ENCODE data around the gene MTMR12.

The MTMR12 gene

DNA sequence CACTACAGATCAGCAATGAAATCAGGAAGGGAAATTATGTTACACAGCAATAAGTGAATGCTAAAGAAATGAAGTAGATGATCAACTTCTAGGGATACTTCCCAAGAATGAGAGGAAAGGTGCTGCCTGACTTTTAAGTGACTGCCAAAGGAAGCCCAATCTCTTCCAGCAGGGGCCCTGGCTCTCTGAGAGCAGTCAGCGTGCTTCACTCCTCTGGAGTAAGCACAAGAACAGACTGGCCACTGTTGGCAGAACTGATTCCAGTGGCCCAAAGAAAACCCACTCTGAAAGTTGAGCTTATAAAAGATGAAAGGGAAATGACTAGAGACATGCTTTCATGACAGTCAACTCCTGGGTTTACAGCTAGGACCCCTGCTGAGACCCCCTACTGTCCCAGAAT, 41.8 kb downstream of the MTMR12 start:
- Histone ChIP-seq H3K9ac (ENCODE audit: low read depth, low read length) (no peak overlapping the region), H3K4me2 (ENCODE audit: low read length) (no peak overlapping the region), H3K27me3 (ENCODE audit: control insufficient read depth, insufficient read depth, low read length) (no peaks in the 10 kb centered on the region), H3K4me3 (ENCODE audit: low read length) (no peak overlapping the region), H3K9me3 (replicated peaks; ENCODE audit: low read length) (no peaks in the 10 kb centered on the region), H3K4me1 (ENCODE audit: control insufficient read depth, insufficient read depth, low read length) (no peaks in the 10 kb centered on the region), H3K36me3 (ENCODE audit: insufficient read depth, low read length) (peaks cover 29% of the 10 kb centered on the region)

DNA sequence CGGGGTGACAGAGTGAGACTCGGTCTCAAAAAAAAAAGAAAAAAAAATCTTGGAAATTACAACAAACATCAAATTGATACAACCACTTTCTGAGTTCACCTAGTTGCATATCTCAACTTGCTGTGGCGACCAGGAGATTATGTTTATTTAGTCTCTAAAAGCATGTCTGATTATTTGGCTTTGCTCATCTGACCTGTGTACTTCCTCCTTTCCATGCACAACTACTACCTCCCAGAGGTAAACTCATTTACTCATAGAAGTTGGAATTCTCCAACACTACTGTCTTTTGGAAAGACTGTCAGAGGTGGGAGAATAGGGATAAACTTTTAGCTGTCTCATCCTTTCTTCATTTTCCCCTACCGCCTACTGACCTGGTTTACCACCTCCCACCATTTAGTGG, 42.6 kb downstream of the MTMR12 start:
- no peaks in the 10 kb centered on the region for H3K27me3 ChIP-seq (ENCODE audit: control insufficient read depth, insufficient read depth, low read length)
- H3K4me2 ChIP-seq (ENCODE audit: low read length) = no peak overlapping the region
- no peaks in the 10 kb centered on the region for H3K9me3 ChIP-seq (replicated peaks; ENCODE audit: low read length)
- H3K4me3 ChIP-seq (ENCODE audit: low read length) = no peak overlapping the region
- no peaks in the 10 kb centered on the region for H3K4me1 ChIP-seq (ENCODE audit: control insufficient read depth, insufficient read depth, low read length)
- H3K36me3 ChIP-seq (ENCODE audit: insufficient read depth, low read length) = peaks cover 29% of the 10 kb centered on the region
- H3K9ac ChIP-seq (ENCODE audit: low read depth, low read length) = no peak overlapping the region

DNA sequence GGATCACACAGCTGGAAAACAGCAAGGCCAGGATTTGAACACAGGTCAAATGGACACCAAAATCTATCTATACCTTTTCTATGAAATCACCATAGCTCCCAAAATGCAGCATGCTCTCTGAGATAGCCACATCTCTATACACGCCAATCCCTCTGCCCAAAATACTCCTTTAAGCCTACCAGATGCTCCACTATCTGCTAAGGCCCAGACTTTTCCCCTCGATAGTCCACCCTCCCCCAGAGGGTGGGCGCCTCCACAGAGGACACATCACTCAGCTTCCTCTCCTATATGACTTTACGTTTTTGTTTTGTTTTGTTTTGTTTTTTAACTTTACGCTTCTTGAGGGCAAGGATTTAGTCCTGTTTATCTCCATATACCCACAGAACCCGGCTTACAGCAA, 46.8 kb downstream of the MTMR12 start:
- H3K9me3 ChIP-seq (replicated peaks; ENCODE audit: low read length) = no peaks in the 10 kb centered on the region
- no peak overlapping the region for H3K9ac ChIP-seq (ENCODE audit: low read depth, low read length)
- H3K27me3 ChIP-seq (ENCODE audit: control insufficient read depth, insufficient read depth, low read length) = no peaks in the 10 kb centered on the region
- H3K4me1 ChIP-seq (ENCODE audit: control insufficient read depth, insufficient read depth, low read length) = peaks cover 5% of the 10 kb centered on the region
- H3K4me2 ChIP-seq (ENCODE audit: low read length) = no peak overlapping the region
- H3K4me3 ChIP-seq (ENCODE audit: low read length) = no peak overlapping the region
- H3K36me3 ChIP-seq (ENCODE audit: insufficient read depth, low read length) = peaks cover 35% of the 10 kb centered on the region

GRCh38 chr5:32264957-32265572, 47.7 kb downstream of the MTMR12 start:
- H3K9me3 ChIP-seq (replicated peaks; ENCODE audit: low read length) = no peaks in the 10 kb centered on the region
- H3K36me3 ChIP-seq (ENCODE audit: insufficient read depth, low read length) = peaks cover 30% of the 10 kb centered on the region
- no peaks in the 10 kb centered on the region for H3K27me3 ChIP-seq (ENCODE audit: control insufficient read depth, insufficient read depth, low read length)

DNA sequence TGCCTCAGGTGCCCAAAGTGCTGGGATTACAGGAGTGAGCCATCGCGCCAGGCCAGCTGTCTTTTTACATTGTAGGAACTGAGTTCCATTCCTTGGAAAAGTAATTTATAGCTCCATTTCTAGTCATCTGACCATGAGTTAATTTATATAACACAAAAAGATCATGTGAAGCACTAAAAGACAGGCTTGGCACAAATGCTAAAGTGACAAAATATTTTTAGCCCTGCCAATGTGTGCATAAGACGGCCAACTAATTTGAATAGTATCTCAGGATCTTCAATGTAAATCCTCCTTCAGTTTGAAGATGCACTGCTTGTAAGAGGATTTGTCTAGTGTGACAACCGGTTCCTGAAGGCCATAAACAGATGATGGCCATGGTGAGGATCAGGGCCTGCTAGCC, 49.1 kb downstream of the MTMR12 start:
- Histone ChIP-seq H3K36me3 (ENCODE audit: insufficient read depth, low read length) (peaks cover 34% of the 10 kb centered on the region), H3K4me2 (ENCODE audit: low read length) (no peak overlapping the region)

More at GRCh38 chr5:32264957-32265572, 47.7 kb downstream of the MTMR12 start:
- H3K9ac ChIP-seq (ENCODE audit: low read depth, low read length) = no peak overlapping the region
- H3K4me3 ChIP-seq (ENCODE audit: low read length) = no peak overlapping the region
- H3K4me2 ChIP-seq (ENCODE audit: low read length) = no peak overlapping the region
- peaks cover 5% of the 10 kb centered on the region for H3K4me1 ChIP-seq (ENCODE audit: control insufficient read depth, insufficient read depth, low read length)

GRCh38 chr5:32261198-32261597, 51.5 kb downstream of the MTMR12 start:
- H3K36me3 ChIP-seq (ENCODE audit: insufficient read depth, low read length) = peaks cover 37% of the 10 kb centered on the region
- peaks cover 5% of the 10 kb centered on the region for H3K4me1 ChIP-seq (ENCODE audit: control insufficient read depth, insufficient read depth, low read length)
- H3K4me2 ChIP-seq (ENCODE audit: low read length) = no peak overlapping the region
- H3K9me3 ChIP-seq (replicated peaks; ENCODE audit: low read length) = no peaks in the 10 kb centered on the region
- H3K9ac ChIP-seq (ENCODE audit: low read depth, low read length) = no peak overlapping the region
- no peak overlapping the region for H3K4me3 ChIP-seq (ENCODE audit: low read length)
- no peaks in the 10 kb centered on the region for H3K27me3 ChIP-seq (ENCODE audit: control insufficient read depth, insufficient read depth, low read length)

More for the DNA sequence above, 49.1 kb downstream of the MTMR12 start:
- H3K27me3 ChIP-seq (ENCODE audit: control insufficient read depth, insufficient read depth, low read length) = no peaks in the 10 kb centered on the region
- no peak overlapping the region for H3K9ac ChIP-seq (ENCODE audit: low read depth, low read length)
- peaks cover 5% of the 10 kb centered on the region for H3K4me1 ChIP-seq (ENCODE audit: control insufficient read depth, insufficient read depth, low read length)
- H3K9me3 ChIP-seq (replicated peaks; ENCODE audit: low read length) = no peaks in the 10 kb centered on the region
- H3K4me3 ChIP-seq (ENCODE audit: low read length) = no peak overlapping the region

DNA sequence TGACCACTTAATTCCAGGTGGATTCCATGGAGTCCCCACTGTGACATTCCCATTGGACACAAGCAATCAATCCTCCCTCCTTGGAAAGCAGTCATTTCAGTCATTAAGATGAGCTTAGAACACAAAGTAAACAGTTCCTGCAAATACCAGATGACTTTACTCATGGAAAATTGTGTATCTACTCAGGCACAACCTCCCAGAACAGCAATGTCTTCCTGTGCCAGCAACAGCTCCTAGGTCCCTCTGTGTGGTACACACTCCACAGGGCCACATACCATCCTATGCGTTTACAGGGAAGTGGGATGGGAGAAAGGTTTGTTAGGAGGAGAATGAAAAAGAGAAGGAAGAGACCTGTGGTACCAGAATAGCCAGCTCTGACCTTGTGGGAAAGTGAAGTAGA, 53.7 kb downstream of the MTMR12 start:
- Histone ChIP-seq H3K36me3 (ENCODE audit: insufficient read depth, low read length) (peaks cover 44% of the 10 kb centered on the region), H3K4me3 (ENCODE audit: low read length) (no peak overlapping the region), H3K4me1 (ENCODE audit: control insufficient read depth, insufficient read depth, low read length) (peaks cover 5% of the 10 kb centered on the region), H3K9ac (ENCODE audit: low read depth, low read length) (no peak overlapping the region), H3K9me3 (replicated peaks; ENCODE audit: low read length) (no peaks in the 10 kb centered on the region), H3K27me3 (ENCODE audit: control insufficient read depth, insufficient read depth, low read length) (no peaks in the 10 kb centered on the region), H3K4me2 (ENCODE audit: low read length) (no peak overlapping the region)

GRCh38 chr5:32258424-32258823, 54.3 kb downstream of the MTMR12 start:
- Histone ChIP-seq H3K4me3 (ENCODE audit: low read length) (no peak overlapping the region), H3K9me3 (replicated peaks; ENCODE audit: low read length) (no peaks in the 10 kb centered on the region), H3K4me2 (ENCODE audit: low read length) (no peak overlapping the region), H3K27me3 (ENCODE audit: control insufficient read depth, insufficient read depth, low read length) (no peaks in the 10 kb centered on the region), H3K36me3 (ENCODE audit: insufficient read depth, low read length) (peaks cover 50% of the 10 kb centered on the region), H3K4me1 (ENCODE audit: control insufficient read depth, insufficient read depth, low read length) (peaks cover 5% of the 10 kb centered on the region), H3K9ac (ENCODE audit: low read depth, low read length) (no peak overlapping the region)

DNA sequence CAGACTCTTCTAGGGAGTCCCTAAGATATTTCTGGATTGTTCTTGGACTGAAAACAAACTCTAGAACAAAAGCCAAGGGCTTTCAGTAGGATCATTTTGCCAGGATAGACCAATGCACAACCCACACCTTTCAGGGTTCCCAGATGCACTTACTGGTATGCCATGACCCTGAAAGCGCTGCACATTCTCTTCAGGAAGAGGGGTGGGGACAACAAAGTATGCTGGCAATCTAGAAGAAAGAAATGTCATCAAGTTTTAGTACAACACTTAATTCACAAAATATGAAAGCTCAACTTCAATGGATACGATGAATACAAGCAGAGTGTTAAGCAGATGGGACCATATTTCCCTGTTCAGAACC, 57.2 kb downstream of the MTMR12 start:
- H3K4me3 ChIP-seq (ENCODE audit: low read length) = no peak overlapping the region
- no peak overlapping the region for H3K9ac ChIP-seq (ENCODE audit: low read depth, low read length)
- H3K36me3 ChIP-seq (ENCODE audit: insufficient read depth, low read length) = peaks cover 43% of the 10 kb centered on the region
- no peak overlapping the region for H3K4me2 ChIP-seq (ENCODE audit: low read length)
- H3K4me1 ChIP-seq (ENCODE audit: control insufficient read depth, insufficient read depth, low read length) = no peaks in the 10 kb centered on the region
- H3K27me3 ChIP-seq (ENCODE audit: control insufficient read depth, insufficient read depth, low read length) = no peaks in the 10 kb centered on the region
- H3K9me3 ChIP-seq (replicated peaks; ENCODE audit: low read length) = no peaks in the 10 kb centered on the region

- H3K9me3 ChIP-seq (replicated peaks; ENCODE audit: low read length) = no peaks in the 10 kb centered on the region
- no peak overlapping the region for H3K4me2 ChIP-seq (ENCODE audit: low read length)
- no peaks in the 10 kb centered on the region for H3K4me1 ChIP-seq (ENCODE audit: control insufficient read depth, insufficient read depth, low read length)
- H3K36me3 ChIP-seq (ENCODE audit: insufficient read depth, low read length) = peaks cover 39% of the 10 kb centered on the region
- H3K27me3 ChIP-seq (ENCODE audit: control insufficient read depth, insufficient read depth, low read length) = no peaks in the 10 kb centered on the region
- H3K9ac ChIP-seq (ENCODE audit: low read depth, low read length) = no peak overlapping the region
- H3K4me3 ChIP-seq (ENCODE audit: low read length) = no peak overlapping the region
Measured at GRCh38 chr5:32254881-32255539, 57.7 kb downstream of the MTMR12 start.

GRCh38 chr5:32251871-32252458, 60.8 kb downstream of the MTMR12 start:
- H3K4me1 ChIP-seq (ENCODE audit: control insufficient read depth, insufficient read depth, low read length) = no peaks in the 10 kb centered on the region
- H3K27me3 ChIP-seq (ENCODE audit: control insufficient read depth, insufficient read depth, low read length) = no peaks in the 10 kb centered on the region
- H3K9me3 ChIP-seq (replicated peaks; ENCODE audit: low read length) = no peaks in the 10 kb centered on the region
- no peak overlapping the region for H3K4me3 ChIP-seq (ENCODE audit: low read length)
- no peak overlapping the region for H3K4me2 ChIP-seq (ENCODE audit: low read length)
- H3K9ac ChIP-seq (ENCODE audit: low read depth, low read length) = no peak overlapping the region
- H3K36me3 ChIP-seq (ENCODE audit: insufficient read depth, low read length) = peaks cover 42% of the 10 kb centered on the region

DNA sequence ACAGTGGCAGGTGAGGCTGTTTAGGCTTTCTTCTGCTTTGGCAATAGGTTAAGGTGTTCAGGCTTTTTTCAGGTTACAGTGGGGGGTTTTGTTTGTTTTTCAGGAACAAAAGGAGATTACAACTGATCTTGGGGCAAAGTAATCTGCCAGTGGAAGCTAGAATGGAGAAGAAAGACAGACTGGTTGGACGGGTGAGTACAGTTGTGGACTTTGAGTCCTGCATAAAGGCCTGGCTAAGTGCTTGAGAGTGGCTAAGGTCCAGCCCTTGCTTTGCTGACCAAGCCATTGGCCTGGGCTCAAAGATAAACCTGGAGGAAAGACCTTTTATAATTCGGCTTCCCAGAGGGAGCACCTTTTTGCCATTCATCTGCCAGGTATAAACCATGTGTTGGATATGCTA, 63.1 kb downstream of the MTMR12 start:
- Histone ChIP-seq H3K4me2 (ENCODE audit: low read length) (no peak overlapping the region), H3K36me3 (ENCODE audit: insufficient read depth, low read length) (peaks cover 45% of the 10 kb centered on the region), H3K9ac (ENCODE audit: low read depth, low read length) (no peak overlapping the region), H3K9me3 (replicated peaks; ENCODE audit: low read length) (no peaks in the 10 kb centered on the region), H3K27me3 (ENCODE audit: control insufficient read depth, insufficient read depth, low read length) (no peaks in the 10 kb centered on the region), H3K4me3 (ENCODE audit: low read length) (no peak overlapping the region), H3K4me1 (ENCODE audit: control insufficient read depth, insufficient read depth, low read length) (no peaks in the 10 kb centered on the region)
